SK-N-SH (cell line): Measurements from ENCODE around the gene HEY2.

Source experiments
- CTCF ChIP-seq: fragments of 200-600 bp; sonication (generic); IDR thresholded peaks from 2 replicates; pipeline ENCODE4 v1.6.1; 2017; ENCODE audit warnings: antibody characterized with exemption, mild to moderate bottlenecking, moderate library complexity
- EP300 ChIP-seq, 2 experiments: IDR thresholded peaks; 2 replicates each; pipeline versions ENCODE4 v1.4.0 to v1.6.1; 2012; ENCODE audit warnings: borderline replicate concordance in 1 of 2, low read depth in 1 of 2, low read length in 1 of 2
- FOXJ3 ChIP-seq: sonication (generic); formaldehyde crosslinking; IDR thresholded peaks from 2 replicates; pipeline ENCODE4 v1.5.1; 2020; ENCODE audit warnings: mild to moderate bottlenecking, missing genetic modification reagents
- GABPA ChIP-seq: IDR thresholded peaks from 2 replicates; pipeline ENCODE4 v1.4.0; 2012; ENCODE audit warnings: low read depth, mild to moderate bottlenecking
- MAX ChIP-seq: IDR thresholded peaks from 2 replicates; pipeline ENCODE4 v1.4.0; 2012; ENCODE audit warnings: low read depth
- POLR2AphosphoS5 ChIP-seq: IDR thresholded peaks from 2 replicates; pipeline ENCODE4 v1.6.1; 2012; ENCODE audit warnings: low read depth, low read length
- RCOR1 ChIP-seq: fragments of 150-350 bp; IDR thresholded peaks from 2 replicates; pipeline ENCODE4 v1.6.1; 2017; ENCODE audit warnings: antibody characterized with exemption, low read length
- REST ChIP-seq: IDR thresholded peaks from 2 replicates; pipeline ENCODE4 v1.6.1; 2012; ENCODE audit warnings: mild to moderate bottlenecking, low read depth, low read length, moderate library complexity
- RFX5 ChIP-seq: IDR thresholded peaks from 2 replicates; pipeline ENCODE4 v1.6.1; 2012; ENCODE audit warnings: mild to moderate bottlenecking, improper control_type of control experiment, low read length
- RXRA ChIP-seq: IDR thresholded peaks from 2 replicates; pipeline ENCODE4 v1.4.0; 2012; ENCODE audit warnings: low read depth, mild to moderate bottlenecking, borderline replicate concordance
- SIN3A ChIP-seq: IDR thresholded peaks from 2 replicates; pipeline ENCODE4 v1.6.1; 2012; ENCODE audit warnings: low read depth, mild to moderate bottlenecking, low read length, moderate library complexity, borderline replicate concordance
- TCF12 ChIP-seq: IDR thresholded peaks from 2 replicates; pipeline ENCODE4 v1.4.0; 2012
- USF2 ChIP-seq: fragments of 150-350 bp; IDR thresholded peaks from 2 replicates; pipeline ENCODE4 v1.6.1; 2017; ENCODE audit warnings: antibody characterized with exemption, low read length, low read depth, borderline replicate concordance

- TF ChIP-seq FOXJ3 (CRISPR knock-in tag) (no peak), RXRA (no peak), RFX5 (no peak), USF2 (no peak), RCOR1 (no peak), TCF12 (no peak), CTCF (no peak), POLR2AphosphoS5 (no peak), GABPA (no peak), MAX (no peak), SIN3A (no peak), REST (no peak), EP300 (IDR thresholded peaks at IDR 0.05; ENCODE audit: borderline replicate concordance in 1 of 2, low read depth in 1 of 2, low read length in 1 of 2) (no peak)
These were observed 3.3 kb downstream of the HEY2 start for GRCh38 chr6:125752773-125753172.
